DMS153 treated with DMSO at 0.1 percent for 48 hours (cell line): Measurements from ENCODE around the gene ARHGEF39.
"Not testable (repeated sequence)": the region's sequence is repeated elsewhere in the genome, so short reads cannot be mapped to it uniquely, and the experiment has no call there.

Experiments
- DNase-seq: peaks from one replicate; lab custom pipeline; 2025; ENCODE audit not compliant: unreplicated experiment; lab: John Stamatoyannopoulos, UW

ARHGEF39 gene

GRCh38 chr9:35628389-35628991 lies 36.5 kb downstream of the ARHGEF39 start:
- no peak for DNase-seq

DNA sequence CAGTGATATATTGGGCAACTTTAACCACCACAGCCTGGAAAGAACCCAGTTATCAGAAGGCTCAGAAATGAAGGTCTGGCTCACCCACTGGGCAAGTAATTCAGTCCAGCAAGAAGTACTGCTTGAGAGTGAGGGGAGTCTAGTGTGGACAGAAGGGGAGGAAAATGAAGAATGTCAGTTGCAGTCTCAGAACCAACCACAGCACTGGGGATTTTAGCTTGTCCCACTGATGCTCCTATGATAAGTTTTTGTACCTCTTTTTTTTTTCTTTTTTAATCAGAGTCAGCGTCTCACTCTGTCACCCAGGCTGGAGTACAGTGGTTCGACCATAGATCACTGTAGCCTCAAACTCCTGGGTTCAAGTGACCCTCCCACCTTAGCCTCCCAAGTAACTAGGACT lies 37.4 kb downstream of the ARHGEF39 start:
- no peak for DNase-seq

GRCh38 chr9:35619800-35620158 lies 45.2 kb downstream of the ARHGEF39 start:
- no peak for DNase-seq

DNA sequence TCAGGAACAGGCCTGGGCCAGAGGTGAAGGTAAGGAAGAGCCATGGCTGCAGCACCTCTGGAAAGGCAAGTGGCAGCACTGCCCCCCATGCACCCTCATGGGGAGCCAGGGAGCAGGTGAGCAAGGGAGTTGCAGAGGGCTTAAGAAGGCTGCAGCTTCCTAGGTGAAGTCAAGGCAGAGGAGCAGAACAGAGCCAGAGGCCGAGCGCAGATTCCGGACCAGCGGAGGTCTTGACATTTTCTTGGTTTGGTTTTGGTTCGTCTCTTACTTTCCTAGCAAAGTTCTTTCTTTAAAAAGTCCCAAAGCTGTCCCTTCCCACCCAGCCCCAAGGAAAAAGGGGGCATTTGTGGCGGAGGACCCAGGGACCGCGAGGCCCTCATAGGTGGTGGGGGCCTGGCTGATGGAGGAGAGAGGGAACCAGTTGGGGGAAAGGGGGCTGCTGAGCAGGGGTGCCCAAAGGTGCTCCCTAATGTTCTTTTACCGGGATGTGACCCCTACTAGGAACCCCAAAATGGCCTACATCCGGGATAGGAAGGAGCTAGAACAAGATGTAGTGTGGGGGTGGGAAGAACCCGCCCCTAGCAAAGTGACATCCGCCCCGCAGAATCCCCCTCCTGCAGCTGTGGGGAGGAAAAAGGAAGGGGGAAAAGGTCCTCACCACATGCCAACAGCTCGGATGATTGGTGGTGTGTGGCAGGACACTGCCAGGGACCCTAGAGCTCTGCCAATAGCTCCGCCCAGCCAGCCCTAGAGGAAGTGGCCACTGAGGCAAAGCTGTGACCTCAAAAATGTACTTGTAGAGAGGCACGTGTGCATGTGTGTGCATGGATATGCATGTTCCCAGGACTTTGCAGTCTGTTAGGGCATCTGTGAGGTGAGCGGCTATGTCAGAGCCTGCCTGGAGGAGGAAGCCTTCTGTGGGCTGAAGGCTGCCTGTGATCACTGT lies 45.9 kb downstream of the ARHGEF39 start:
- no peak for DNase-seq

DNA sequence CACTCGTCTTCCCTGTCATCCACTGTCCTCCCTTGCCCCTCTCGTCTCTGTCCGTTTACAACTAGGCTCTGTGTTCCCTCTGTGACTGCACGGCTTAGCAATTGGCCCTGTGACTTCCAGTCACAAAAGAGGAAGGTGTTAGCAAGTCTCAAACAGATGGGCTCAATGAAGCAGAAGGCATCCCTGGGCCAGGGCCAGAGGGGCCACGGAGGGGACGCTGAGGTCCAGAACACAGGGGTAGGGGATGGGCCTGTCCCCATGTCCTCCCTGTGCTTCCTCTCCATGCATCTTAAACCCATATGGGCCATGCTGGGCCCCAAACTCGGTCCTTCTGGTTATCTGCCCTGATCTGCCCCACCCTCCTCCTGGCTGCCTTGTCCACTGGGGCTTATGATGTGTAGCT lies 46.7 kb downstream of the ARHGEF39 start, which contains the start of gene CD72:
Gene CD72, minus strand, starts transcription at position 89 of the 403 bp plus-strand sequence. CDS start 110 bp downstream, outside the sequence.
- no peak for DNase-seq

DNA sequence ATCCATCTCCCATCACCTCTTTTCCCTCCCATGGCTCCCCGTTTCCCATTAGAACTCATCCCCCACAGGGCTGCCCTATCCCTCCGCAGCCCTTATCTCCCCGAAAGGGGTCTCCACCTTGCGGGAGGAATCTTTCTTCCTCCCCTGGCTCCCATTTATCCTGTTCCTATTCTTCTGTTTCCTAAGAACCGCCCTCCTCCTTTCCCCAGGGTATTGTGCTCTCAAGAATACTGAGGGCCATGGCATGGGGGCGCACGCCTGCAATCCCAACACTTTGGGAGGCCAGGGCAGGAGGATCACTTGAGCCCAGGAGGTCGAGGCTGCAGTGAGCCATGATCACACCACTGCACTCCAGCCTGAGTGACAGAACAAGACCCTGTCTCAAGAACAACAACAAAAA lies 47.4 kb downstream of the ARHGEF39 start:
- DNase-seq: no peak

DNA sequence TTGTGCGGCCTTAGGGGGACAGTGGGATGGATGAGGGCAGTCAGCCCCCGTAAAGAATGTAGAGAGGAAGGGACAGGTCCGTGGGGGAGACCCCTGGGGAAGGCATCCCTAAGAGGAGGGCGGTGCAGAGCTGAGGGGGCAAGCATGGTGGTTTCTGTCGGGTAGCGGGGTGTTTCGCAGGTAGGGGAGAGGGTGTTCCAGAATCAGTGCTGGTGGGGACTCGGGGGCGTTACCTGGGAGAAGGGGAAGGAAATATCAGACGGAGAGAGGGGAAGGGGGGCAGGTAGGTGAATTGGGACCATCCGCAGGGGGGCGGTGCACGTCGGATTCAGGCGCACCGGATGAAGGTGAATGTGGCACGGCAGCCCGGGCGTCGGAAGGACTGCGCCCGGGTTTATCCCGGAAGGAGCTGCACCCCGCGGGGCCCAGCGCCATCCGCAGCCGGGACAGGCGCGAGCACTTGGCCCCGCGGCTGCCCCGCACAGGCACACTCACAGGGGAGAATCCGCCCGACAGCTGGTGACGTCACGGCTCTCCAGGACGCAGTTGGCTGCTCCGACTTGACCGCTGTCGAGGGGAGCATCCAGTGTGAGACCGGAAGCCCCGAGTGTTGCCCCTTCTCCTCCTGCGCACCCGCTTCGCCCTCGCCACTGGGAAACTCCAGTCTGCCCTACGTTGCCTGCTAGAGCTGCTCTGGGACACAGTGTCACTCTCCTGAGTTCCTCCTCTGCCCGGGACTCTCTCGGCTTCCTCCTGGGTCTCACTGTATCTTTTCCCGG lies 48.1 kb downstream of the ARHGEF39 start:
- peak; percentile 53 for DNase-seq

DNA sequence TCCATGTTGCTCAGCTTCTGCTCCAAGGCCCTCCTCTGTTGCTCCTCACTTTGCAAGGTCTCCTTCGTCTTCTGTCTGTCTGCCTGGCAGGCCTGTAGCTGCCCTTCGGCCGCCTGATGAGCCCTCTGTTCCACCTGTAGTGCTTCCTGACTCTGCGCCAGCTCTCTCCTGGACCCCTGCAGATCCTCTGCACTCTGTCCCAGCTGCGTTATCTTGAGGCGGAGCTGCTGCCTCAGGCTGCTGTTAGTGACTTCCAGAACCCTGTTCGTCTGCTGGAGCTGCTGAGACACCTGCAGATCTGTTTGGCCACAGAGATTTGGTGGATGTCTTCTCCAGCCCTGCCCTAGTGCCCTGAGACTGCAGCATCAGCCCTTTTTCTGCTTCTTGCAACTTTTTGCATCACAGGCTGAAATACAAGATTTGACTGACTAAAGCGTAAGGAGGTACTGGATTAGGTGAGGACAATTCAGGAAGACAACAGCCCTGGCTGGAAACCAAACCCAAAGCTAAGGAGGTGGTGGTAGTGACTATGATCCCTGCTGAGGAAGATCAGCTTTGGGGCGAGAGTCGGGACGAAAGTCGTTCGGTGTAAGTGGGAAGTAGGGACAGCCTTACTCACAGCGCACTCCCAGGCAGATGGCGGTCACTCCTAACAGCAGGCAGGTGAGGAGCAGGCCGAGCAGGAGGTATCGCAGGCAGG lies 48.9 kb downstream of the ARHGEF39 start:
- no peak for DNase-seq

GRCh38 chr9:35612843-35613242 lies 52.2 kb downstream of the ARHGEF39 start:
- DNase-seq: no peak

DNA sequence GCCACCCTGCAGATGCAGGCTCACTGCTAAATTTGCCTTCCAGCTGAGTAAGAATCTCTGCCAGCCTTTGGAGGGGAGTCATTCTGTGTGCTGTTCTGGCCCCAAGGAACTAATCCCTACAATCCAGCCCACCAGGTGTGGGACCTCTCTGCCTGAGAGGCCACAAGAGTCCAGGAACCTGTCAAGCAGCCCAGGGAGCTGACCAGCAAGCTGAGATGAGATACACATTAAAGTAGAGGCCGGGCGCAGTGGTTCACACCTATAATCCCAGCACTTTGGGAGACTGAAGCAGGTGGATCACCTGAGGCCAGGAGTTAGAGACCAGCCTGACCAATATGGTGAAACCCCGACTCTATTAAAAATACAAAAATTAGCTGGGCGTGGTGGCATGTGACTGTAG lies 52.9 kb downstream of the ARHGEF39 start:
- DNase-seq: not testable (repeated sequence)

GRCh38 chr9:35611230-35611797 lies 53.7 kb downstream of the ARHGEF39 start:
- no peak for DNase-seq

GRCh38 chr9:35609820-35610163 lies 55.2 kb downstream of the ARHGEF39 start:
- no peak for DNase-seq
